ENCODE results near the gene HPCAL1. TPM values are rescaled to one million over a fixed set of nuclear protein-coding genes. Genes with fewer than 3 reads are reported as not detected.
A peak's percentile ranks its signal among the peaks of the same experiment; 100 is the strongest.

The HPCAL1 gene
- total and polyA plus RNA-seq, 10 of the 15 experiments (the other 5 are each of a cell fraction or from before 2014, with no cell fraction given): 0.40 to 12.8 (median 7.9) TPM

DNA sequence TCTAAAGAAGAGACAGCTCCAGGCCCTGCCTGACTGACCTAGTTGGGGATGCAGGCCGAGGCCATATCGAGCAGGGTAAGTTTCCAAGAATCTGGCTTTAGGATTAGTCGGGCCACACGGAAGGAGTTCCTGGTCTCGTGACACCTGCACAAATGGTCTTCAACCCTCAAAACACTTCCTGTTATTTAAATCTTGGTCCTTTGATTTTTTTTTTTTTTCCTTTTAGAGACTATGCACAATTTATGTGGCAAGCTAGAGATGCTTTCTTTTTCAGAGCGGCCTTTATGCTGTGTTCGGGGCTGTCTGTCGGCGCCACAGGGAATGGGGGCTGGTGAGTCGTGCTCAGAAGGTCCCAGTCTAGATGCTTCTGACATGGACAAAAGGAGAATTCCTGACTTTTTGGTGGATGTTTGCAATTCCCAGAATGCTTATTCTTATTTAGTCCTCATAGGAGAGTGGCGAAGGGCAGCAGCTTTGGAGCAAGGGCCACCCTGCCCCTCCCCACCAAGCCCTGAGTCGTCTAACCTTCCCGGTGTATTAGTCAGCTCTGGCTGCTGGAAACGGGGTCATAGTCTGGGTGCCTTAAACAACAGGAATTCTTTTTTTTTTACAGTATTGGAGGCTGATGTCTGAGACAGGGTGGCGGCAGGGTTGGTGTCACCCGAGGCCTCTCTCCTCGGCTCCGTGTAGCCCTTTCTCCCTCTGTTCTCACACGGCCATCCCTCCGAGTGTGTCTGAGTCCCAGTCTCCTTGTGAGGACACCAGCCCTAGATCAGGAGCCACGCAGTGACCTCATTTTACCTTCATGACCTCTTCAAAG is 27.4 kb downstream of the HPCAL1 start:
- ChIA-PET CTCF (interaction anchor here (1.1 to 3.8 kb wide), 4 partner anchors 26 to 78 kb away, joined by 3 to 40 read pairs (median 14); partner anchors contain the start of gene HPCAL1), RAD21 (ENCODE audit: unreplicated experiment) (interaction anchor here (2.1 to 5.9 kb wide), 4 partner anchors 27 to 79 kb away, joined by 6 to 76 read pairs (median 24); partner anchors contain the start of gene HPCAL1), SMC1A (ENCODE audit: uncharacterized antibody, unreplicated experiment) (interaction anchor here (1.2 to 7.3 kb wide), 2 partner anchors 27 to 78 kb away, joined by 3 to 69 read pairs; partner anchors contain the start of gene HPCAL1), POLR2A (interaction anchor here (0.8 to 3.4 kb wide), 4 partner anchors 22 to 80 kb away, joined by 4 to 19 read pairs (median 8); no protein-coding TSS in a partner anchor)
- FAIRE-seq (no peak), DNase-seq (ENCODE audit: low read depth, low spot score) (no peak), ATAC-seq (no peak)
- H3K79me2 ChIP-seq (ENCODE audit: control insufficient read depth, insufficient read depth, low read length): peaks cover 2% of the 10 kb centered on the region; the same call in 1 of the 2 replicates
- no peak for TF ChIP-seq SUZ12 (IDR thresholded peaks at IDR 0.05; ENCODE audit: unreplicated experiment)
- 0 out of 2 replicates have a peak, but pooled peaks have one; percentile 35 for TF ChIP-seq ZNF384 (IDR thresholded peaks at IDR 0.05; ENCODE audit: borderline replicate concordance, low read depth, low read length)
- no peaks in the 10 kb centered on the region for H4K20me1 ChIP-seq (ENCODE audit: control insufficient read depth, insufficient read depth)
- H3K36me3 ChIP-seq (ENCODE audit: control insufficient read depth in 2 of 2, insufficient read depth in 2 of 2, low read length in 1 of 2): no peaks in the 10 kb centered on the region
- in situ Hi-C loops (cut with MboI): no loop called here
- H3K27me3 ChIP-seq (replicated peaks in 1 of 2; ENCODE audit: control insufficient read depth in 2 of 2, insufficient read depth in 2 of 2, low read length in 1 of 2): no peaks in the 10 kb centered on the region
- no peaks in the 10 kb centered on the region; the same call in 2 of the 3 replicates for H3K9me3 ChIP-seq (replicated peaks; ENCODE audit: control insufficient read depth, insufficient read depth, low read length)
- peak overlapping the region; percentile 62; the same call in 1 of the 2 replicates for H3K4me3 ChIP-seq
- H3K9ac ChIP-seq (ENCODE audit: control insufficient read depth, insufficient read depth, low read length): no peak overlapping the region
- peaks cover 23% of the 10 kb centered on the region for H3K4me1 ChIP-seq (ENCODE audit: control insufficient read depth, insufficient read depth, low read length)
- whole genome bisulfite sequencing (ENCODE audit: insufficient coverage, insufficient replicate concordance, low lambda C conversion rate, missing lambda C conversion rate): 74% methylated on average over 21 of the region's 21 CpGs
- H3K27ac ChIP-seq (ENCODE audit: control insufficient read depth, insufficient read depth): no peak overlapping the region
- intact Hi-C loops (cut with micrococcal nuclease; ENCODE audit: unreplicated experiment): no loop called here
- peak overlapping the region; percentile 45 for H2AFZ ChIP-seq (ENCODE audit: control insufficient read depth, low read depth, low read length)
- BruUV-seq (replicated peaks): no TSS peak
- H3K4me2 ChIP-seq (ENCODE audit: control insufficient read depth, insufficient read depth): peak overlapping the region; percentile 93

DNA sequence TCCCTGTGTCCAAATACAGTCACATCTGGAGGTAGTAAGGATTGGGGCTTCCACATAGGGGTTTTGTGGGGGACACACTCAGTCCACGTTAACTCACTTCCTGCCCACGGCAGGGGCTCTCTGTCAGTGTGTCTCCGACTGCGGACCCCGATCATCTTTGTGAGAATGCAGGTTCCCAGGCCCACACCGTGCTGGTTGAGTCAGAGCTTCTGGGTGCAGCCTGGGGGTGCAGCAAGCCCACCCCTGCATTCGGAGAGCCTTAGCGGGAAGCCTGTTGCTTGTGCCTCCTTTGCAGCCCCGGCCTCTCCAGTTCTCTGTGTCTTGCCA is 28.0 kb downstream of the HPCAL1 start:
- no peak for FAIRE-seq
- TF ChIP-seq IRF3 (IDR thresholded peaks at IDR 0.05): no peak
- TF ChIP-seq, protein P1, sequence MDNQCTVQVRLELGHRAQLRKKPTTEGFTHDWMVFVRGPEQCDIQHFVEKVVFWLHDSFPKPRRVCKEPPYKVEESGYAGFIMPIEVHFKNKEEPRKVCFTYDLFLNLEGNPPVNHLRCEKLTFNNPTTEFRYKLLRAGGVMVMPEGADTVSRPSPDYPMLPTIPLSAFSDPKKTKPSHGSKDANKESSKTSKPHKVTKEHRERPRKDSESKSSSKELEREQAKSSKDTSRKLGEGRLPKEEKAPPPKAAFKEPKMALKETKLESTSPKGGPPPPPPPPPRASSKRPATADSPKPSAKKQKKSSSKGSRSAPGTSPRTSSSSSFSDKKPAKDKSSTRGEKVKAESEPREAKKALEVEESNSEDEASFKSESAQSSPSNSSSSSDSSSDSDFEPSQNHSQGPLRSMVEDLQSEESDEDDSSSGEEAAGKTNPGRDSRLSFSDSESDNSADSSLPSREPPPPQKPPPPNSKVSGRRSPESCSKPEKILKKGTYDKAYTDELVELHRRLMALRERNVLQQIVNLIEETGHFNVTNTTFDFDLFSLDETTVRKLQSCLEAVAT (IDR thresholded peaks at IDR 0.05): 0 out of 2 replicates have a peak, but pooled peaks have one; percentile 39
- H3K27me3 ChIP-seq (replicated peaks in 1 of 2; ENCODE audit: control insufficient read depth in 2 of 2, insufficient read depth in 2 of 2, low read length in 1 of 2): no peaks in the 10 kb centered on the region
- in situ Hi-C loops (cut with MboI) (no loop called here), intact Hi-C loops (cut with micrococcal nuclease; ENCODE audit: unreplicated experiment) (no loop called here)
- POLR2A ChIA-PET: interaction anchor here (1.6 to 3.4 kb wide), 3 partner anchors 48 to 79 kb away, joined by 3 to 19 read pairs (median 11); no protein-coding TSS in a partner anchor
- CTCF ChIA-PET: interaction anchor here (0.5 to 3.7 kb wide), 3 partner anchors 52 to 1617 kb away, joined by 3 to 40 read pairs (median 12); no protein-coding TSS in a partner anchor
- peaks cover 2% of the 10 kb centered on the region; the same call in 1 of the 2 replicates for H3K79me2 ChIP-seq (ENCODE audit: control insufficient read depth, insufficient read depth, low read length)
- H3K4me3 ChIP-seq: peak overlapping the region; percentile 62; the same call in 1 of the 2 replicates
- no peak for DNase-seq (ENCODE audit: low read depth, low spot score)
- peaks cover 23% of the 10 kb centered on the region for H3K4me1 ChIP-seq (ENCODE audit: control insufficient read depth, insufficient read depth, low read length)
- H3K9me3 ChIP-seq (replicated peaks; ENCODE audit: control insufficient read depth, insufficient read depth, low read length): no peaks in the 10 kb centered on the region; the same call in 2 of the 3 replicates
- H3K36me3 ChIP-seq (ENCODE audit: control insufficient read depth in 2 of 2, insufficient read depth in 2 of 2, low read length in 1 of 2): no peaks in the 10 kb centered on the region
- BruUV-seq (replicated peaks): no TSS peak
- H3K4me2 ChIP-seq (ENCODE audit: control insufficient read depth, insufficient read depth): peak overlapping the region; percentile 93
- H2AFZ ChIP-seq (ENCODE audit: control insufficient read depth, low read depth, low read length): peak overlapping the region; percentile 82
- H3K27ac ChIP-seq (ENCODE audit: control insufficient read depth, insufficient read depth): no peak overlapping the region
- no peak overlapping the region for H3K9ac ChIP-seq (ENCODE audit: control insufficient read depth, insufficient read depth, low read length)
- SMC1A ChIA-PET (ENCODE audit: uncharacterized antibody, unreplicated experiment): interaction anchor here (1.2 to 7.3 kb wide), 4 partner anchors 25 to 78 kb away, joined by 3 to 69 read pairs (median 7); no protein-coding TSS in a partner anchor
- no peak for ATAC-seq
- H4K20me1 ChIP-seq (ENCODE audit: control insufficient read depth, insufficient read depth): no peaks in the 10 kb centered on the region
- 56% methylated on average over 9 of the region's 9 CpGs for WGBS (ENCODE audit: insufficient coverage, insufficient replicate concordance, low lambda C conversion rate, missing lambda C conversion rate)
- RAD21 ChIA-PET (ENCODE audit: unreplicated experiment): interaction anchor here (2.1 to 5.9 kb wide), 4 partner anchors 27 to 78 kb away, joined by 6 to 76 read pairs (median 24); partner anchors contain the start of gene HPCAL1
